HG02798 (cell line): Measurements from ENCODE around the gene PACS2.
"Not testable (repeated sequence)": the region's sequence is repeated elsewhere in the genome, so short reads cannot be mapped to it uniquely, and the experiment has no call there.

Source experiments
- ATAC-seq: cut with Tn5 transposase; IDR thresholded peaks from one replicate; pipeline ENCODE4 v1.9.1; 2021; ENCODE audit warnings: mild to moderate bottlenecking; ENCODE audit not compliant: unreplicated experiment, poor library complexity

Gene PACS2

DNA sequence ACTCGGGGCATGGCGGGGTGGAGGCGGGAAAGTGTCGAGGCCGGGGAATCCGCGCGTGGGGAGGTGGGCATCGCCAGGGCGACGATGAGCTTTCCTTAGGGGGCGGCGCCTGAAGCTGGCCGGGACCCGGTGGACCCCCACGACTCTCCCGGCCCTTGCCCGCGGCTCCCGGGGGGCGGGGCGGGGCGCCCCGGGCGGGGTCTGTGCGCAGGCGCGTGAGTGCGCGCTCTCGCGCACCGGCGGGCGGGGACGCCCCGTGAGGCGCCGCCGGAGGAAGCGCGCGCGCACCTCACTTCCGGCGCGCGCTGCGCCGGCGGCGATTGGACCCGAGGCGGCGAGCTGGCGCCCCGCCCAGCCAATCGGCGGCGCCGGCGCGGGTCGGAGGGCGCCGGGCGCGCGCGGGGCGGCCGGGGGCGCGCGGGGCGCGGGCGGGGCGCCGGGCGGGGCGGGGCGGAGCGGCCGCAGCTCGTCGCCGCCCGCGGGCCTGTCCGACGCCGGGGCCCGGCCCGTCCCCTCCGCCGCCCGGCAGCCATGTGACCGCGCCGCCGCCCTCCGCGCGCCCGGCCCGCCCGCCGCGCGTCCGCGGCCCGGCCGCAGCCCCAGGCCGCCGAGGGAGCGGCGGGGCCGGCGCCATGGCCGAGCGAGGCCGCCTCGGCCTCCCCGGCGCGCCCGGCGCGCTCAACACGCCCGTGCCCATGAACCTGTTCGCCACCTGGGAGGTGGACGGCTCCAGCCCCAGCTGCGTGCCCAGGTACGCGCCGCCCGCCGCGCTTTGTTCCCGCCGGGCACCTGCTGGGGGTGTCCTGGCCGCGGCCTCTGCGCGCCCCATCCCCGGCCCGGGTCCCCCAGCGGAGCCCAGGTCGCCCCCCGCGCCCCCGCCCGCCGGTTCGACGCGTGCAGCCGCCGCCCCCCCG lies at the start of gene PACS2:
Gene PACS2, plus strand, starts transcription at position 462 of the 914 bp plus-strand sequence. Its CDS starts 171 bp downstream, at position 633.
- ATAC-seq: peak; percentile 86

DNA sequence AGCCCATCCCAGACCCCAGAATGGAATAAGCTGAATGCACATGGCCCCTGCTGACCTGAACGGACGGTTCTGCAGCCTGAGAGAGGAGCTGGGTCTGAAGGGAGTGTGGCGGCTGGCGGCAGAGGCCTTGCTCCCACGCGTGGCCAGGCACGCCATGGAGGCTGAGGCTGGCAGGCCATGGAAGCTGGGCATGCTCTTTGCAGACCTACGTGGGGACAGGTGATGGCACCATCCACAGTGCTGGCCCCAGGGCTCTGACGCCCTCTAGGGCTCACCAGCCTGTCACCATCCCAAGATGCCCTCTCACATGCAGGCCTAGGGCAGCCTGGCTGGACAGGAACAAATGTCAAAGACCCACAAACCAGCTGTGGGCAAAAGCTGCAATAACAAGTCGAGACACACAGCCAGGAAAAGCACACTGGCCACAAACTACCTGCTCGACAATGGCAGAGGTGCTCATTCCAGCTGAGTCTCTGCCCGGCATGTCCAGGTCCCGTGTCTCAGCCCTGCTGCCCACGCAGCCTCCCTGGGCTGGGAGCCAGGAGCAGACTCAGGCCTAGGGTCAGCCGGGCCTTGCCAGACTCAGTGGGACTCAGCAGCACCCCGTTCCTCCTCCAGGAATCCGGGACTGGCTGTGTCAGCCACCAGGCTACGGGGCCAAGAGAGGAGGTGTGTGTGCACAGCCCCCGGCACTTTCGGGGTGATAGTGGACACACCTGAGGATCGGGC lies 46.6 kb upstream of the PACS2 start:
- ATAC-seq: no peak

DNA sequence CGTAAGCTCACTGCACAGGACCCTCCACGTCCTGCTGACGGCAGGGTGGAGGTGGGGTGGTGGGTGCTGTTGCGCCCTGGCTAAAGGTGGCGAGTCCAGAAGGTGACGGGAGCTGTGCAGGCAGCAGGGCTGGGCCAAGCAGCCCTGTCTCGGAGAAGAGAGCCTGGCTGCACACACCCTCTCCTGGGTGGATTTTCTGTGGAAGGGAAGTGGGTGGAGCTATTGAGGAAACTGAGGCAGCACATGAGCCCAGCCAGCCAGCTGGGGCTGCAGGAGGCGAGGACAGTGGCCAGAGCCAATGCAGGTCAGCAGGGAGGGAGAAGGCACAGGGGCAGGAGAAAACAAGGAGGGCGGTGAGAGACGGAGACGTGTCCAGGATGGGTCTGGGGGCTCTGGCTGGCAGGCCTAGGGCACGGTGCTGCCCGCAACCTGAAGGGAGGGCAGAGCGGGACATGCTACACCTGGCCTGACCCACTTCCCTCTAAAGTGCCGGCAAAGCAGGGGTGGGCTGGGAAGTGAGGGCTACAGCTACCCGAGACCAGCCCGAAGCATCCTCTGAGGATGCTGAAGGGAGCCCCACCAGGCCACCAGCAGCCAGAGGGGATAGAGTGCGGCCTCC lies 45.7 kb upstream of the PACS2 start:
- no peak for ATAC-seq

DNA sequence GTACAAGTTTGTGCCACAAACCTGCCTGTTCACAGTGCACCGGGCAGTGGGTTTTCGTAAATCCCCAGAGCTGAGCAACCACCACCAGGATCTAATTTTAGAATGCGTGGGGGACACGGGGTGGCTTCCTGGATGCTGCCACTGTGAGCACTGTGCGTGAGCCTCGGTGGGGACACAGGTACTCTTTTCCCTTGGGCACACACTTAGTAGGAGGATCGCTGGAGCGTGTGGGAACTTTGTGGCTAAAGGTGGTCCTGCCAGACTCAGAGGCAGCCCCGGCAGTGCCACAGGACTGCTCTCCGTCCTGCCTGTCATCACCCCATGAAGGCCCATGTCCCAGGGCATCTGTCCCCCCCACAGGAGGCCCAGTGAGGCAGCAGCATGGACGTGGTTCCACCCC lies 45.1 kb upstream of the PACS2 start:
- ATAC-seq: no peak

DNA sequence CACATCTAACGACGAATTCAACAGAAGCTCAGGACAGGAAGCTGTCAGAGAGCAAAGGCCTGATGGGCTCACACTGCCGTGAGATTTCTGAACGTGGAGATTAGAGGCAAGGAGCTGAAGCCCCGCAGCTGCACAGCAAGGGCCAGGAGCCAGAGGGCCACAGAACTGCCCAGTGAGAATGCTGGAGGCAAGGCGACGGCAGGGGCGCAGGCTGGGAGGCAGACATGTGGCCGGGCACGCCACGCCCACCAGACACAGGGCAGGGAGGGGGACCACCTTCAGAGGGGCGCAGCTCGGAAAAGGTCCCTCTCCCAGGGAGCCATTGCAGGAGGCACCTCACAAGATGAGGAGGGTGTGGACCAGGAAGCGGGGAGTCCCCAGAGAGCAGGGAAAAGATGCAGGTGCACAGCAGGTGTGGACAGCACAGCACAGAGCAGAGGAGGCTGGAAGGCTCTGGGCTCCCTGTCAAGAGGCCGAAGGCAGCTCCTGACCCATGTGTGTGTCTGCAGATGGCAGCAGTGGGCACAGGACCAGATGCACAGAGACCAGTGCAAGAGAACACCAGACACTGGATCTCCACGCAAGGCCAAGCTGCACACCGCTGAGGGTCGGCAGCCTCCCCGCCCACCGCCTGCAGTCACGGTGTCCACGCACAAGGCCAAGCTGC lies 43.2 kb upstream of the PACS2 start:
- ATAC-seq: no peak

DNA sequence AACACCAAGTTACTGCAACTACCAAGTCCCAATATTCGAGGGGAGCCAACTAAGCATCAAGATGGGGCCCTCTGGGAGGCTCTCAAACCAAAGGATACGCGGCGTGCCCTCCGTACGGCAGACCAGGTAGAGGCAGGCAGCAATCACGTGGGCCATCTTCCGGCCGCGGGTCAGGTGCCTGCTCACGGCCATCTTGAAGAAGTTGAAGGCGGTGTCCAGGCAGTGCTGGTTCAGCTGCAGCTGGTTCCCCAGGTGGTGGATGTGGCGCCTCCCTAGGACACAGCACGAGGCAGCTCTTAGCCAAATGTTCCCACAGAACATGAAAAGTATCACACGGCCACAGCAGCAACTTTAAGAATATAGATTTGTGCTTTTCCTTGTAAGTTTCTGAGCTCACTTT lies 41.9 kb upstream of the PACS2 start:
- ATAC-seq: no peak

DNA sequence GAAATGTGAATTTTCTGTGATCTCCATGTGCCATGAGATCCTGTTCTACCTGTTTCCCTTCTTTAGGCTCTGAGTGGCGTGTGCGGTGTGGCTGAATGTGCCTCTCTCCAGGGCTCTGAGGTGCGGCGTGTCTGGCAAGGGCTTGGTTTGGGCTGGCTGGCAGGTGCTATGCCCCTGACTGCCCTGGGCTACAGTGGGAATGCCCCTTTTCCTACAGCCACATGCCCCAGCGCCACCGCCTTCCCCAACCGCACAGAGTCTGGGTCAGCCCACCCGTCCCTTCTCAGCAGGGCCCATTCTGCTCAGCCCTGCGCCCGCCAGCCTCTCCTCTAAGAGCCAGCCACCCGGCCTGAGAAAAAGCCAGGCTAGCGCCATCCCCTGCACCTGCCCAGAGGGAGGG lies 41.5 kb upstream of the PACS2 start:
- ATAC-seq: no peak

DNA sequence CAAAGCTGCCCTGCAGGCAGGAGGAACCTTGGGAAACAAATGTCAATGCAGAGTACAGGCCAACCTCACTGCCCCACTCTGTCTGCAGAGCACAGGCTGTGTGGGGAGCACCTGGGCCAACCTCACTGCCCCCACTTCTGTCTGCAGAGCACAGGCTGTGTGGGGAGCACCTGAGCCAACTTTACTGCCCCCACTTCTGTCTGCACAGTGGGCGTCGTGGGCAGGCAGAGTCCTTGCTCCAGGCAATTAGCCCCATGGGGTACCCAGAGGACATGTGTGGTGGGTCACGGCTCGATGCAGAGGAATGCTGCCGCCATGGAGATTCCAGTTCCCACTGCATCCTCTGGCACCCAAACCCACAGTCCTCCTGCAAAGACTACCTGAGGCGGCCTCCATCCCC lies 39.9 kb upstream of the PACS2 start:
- no peak for ATAC-seq

DNA sequence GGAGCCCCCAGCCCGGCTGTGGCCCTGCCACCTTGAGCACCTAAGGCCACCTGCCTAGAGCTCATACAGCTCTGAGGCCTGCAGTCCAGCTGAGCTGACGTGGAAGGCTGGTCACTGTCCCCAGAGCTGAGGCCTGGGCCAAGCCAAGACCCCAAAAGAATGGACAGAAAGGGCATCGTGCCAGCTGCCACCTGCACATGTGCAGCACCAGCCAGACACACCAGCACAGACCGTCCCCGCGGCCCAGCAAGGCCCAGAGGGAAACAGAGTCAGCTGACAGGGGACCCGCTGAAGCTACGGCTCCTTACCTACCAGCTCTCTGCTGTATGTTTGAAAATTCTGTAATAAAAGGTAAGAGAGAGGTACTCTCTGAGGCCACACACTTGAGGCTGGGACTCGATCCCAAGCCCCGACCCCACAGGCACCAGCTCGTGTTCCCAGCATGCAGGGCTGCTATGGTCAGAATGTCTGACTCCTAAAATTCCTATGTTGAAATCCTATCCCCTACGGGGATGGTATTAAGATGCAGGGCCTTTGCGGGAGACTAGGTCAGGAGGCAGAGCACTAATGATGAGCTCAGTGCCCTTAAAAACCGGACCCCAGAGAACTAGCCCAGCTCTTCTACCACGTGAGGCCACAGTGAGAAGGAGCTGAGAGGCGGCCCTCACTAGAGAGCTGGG lies 39.1 kb upstream of the PACS2 start:
- no peak for ATAC-seq

DNA sequence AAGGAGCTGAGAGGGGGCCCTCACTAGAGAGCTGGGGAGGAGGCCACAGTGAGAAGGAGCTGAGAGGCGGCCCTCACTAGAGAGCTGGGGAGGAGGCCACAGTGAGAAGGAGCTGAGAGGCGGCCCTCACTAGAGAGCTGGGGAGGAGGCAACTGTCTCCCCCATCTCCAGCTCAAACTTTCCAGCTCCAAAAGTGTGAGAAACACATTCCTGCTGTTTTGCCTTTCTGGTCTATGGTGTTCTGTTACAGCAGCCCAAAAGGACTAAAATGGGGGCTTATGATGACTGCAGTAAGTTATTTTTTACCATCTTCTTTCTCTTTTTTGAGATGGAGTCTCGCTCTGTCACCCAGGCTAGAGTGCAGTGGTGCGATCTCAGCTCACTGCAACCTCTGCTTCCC lies 37.1 kb upstream of the PACS2 start:
- ATAC-seq: not testable (repeated sequence)

DNA sequence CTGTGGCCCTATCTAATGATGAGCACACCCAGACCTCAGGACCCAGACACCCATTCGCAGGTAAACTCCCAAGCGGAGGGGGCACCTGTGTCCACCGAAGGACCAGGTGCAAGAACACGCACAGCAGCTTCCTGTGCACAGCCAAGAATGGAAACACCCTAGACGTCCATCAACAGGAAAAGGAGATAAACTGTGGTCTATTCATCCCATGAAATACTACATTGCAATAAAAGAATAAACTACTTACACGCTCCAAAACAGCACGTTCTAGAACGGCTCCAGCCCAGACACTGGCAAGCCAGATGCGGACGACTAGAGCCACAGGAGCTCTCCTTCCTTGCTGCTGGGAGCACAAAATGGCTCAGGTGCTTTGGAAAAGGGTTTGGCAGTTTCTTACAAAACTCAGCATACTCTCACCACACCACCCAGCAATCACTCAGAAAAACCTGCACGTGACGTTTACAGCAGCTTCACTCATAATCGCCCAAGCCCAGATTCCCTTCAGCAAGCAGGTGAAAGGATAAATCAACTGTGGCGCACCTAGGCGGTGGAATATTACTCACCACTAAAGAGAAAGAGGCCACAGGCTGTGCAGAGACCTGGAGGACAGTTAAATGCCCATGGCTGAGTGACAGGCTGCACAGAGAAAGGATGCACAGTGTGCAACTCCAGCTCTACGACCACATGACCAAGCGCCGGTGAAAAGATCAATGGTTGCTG lies 34.7 kb upstream of the PACS2 start:
- ATAC-seq: no peak

DNA sequence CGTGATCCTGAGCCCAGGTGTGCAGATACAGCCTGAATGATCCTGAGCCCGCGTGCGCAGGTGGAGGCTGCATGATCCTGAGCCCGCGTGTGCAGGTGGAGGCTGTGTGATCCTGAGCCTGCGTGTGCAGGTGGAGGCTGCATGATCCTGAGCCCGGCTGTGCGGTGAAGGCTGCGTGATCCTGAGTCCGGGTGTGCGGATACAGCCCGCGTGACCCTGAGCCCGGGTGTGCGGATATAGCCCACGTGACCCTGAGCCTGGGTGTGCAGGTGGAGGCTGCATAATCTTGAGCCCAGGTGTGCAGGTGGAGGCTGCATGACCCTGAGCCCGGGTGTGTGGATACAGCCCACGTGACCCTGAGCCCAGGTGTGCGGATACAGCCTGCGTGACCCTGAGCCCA lies 34.0 kb upstream of the PACS2 start:
- no peak for ATAC-seq

DNA sequence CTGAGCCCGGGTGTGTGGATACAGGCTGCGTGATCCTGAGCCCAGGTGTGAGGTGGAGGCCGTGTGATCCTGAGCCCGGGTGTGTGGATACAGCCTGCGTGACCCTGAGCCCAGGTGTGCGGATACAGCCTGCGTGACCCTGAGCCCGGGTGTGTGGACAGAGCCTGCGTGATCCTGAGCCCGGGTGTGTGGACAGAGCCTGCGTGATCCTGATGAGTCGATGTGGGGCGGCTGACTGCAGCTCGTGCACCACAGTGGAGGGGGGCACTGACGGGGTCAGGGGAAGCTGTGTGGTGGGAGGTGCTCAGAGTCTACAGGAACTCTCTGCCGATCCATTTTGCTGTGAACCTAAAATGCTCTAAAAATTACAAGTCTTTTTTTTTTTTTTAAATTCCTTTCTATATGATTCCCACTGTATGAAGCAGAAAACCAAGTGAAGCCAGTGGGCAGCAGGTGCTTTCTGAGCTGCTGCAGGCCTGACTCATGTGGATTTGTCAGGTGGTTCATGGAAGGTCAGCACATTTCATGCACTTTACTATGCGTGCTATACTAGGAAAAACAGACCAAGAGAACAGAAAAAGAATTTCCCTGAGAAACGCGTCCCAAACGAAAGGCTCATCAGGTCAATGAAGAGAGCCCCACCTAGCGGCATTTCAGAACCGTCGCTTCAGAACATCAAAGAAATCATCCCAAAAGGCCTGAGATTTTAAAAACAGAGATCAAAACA lies 33.0 kb upstream of the PACS2 start:
- no peak for ATAC-seq

DNA sequence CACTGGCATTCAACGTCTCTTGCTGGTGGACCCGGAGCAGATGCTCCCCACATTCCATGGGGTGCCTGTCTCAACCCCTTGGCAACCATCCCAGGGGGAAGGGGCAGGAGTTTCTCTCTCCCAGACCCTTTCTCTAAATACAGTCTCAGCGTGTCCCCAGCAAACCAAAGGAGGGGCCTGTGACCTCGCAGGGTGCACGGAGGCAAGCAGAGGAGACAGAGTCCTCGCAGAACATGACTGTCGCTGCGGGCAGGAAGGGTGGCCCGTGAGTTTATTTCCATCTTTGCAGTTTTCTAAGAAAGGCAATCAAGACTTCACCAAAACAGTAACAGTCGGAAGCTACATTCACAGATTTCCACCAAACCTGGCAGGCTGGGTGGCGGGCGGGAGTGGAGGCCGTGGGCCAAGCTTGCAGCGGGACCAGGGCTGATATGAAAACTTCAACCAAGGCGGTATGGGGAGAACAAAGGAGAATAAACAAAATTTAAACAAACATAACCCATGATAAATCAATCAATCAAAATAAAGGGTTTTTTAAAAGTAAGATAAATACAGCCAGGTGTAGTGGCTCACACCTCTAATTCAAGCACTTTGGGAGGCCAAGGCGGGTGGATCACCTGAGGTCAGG lies 32.3 kb upstream of the PACS2 start:
- ATAC-seq: no peak

DNA sequence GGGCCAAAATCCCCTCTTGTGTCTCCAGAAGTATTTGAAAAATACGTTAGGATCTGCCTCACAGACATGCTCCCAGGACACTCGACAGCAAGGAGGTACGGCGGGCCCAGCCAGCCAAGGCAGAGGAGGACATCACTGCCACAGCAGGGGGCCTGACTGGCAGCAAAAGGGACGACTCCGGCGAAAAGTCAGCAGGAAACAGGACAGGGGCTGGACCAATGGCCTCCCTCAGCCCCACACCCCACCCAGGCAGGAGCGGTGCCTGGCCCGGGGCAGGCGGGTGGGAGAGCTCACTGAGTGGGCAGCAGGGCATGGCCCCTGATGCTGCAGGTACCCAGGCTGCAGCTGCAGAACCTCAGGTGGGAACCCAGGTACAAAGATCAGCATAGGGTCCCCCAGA lies 31.5 kb upstream of the PACS2 start:
- no peak for ATAC-seq

DNA sequence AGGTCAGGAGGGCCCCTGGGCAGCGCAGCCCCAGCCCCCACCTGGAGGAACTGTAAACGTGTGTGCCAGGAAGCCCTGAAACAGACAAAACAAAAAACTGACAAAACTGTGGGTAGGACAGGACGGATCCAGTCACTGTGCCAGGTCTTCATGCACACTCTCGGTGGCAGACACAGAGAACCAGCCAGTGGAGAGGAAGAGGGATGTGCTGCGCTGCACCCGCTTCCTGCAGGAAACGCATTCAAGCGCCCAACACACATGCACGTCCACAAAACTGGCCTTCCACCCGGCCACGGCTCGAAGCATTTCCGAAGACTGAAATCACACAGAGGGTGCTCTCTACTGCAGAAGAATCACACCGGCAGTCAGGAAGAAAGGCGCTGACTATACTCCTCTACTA lies 30.6 kb upstream of the PACS2 start:
- ATAC-seq: no peak

DNA sequence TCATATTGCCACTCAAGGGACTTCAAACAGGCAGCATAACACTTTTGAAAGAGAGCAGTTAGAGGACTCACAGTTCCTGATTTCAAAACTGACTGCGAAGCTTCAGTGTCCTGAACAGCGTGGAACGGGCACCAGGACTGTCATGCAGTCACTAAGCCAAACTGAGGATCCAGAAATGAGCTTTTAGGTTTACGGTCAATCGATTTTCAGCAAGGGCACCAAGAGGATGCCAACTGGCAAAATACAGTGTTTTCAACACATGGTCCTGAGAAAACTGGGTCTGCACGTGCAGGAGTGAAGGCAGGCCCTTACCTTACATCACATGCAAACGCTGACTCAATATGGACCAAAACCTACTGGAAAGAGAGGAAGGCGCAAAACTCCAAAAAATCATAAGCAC lies 29.4 kb upstream of the PACS2 start:
- no peak for ATAC-seq

DNA sequence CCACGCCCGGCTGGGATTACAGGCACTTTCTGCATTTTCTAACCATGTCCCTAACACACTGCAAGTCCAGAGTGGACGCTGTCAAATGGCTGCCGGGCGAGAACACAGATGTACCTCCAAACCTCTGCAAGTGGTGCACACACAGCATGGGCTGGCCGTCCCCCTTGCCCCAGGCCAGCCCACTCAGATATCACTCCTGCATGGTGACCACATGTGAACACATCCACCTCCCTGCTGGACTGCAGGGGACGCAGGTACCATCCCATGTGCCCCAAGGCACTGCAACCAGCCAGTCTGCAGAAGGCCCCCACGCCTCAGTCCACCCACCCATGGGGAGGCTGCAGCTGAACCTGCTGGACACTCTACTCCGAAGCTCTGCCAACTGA lies 27.8 kb upstream of the PACS2 start:
- ATAC-seq: no peak
